WTC11 (cell line): ENCODE results near the gene NR5A1. TPM values are rescaled to one million over a fixed set of nuclear protein-coding genes. Genes with fewer than 3 reads are reported as not detected.
A peak's percentile ranks its signal among the peaks of the same experiment; 100 is the strongest.

Source experiments
- ATAC-seq: fragments of 200-7000 bp; cut with Tn5 transposase; 2 replicates; pipeline ENCODE4 v1.10.0; 2021; ENCODE audit warnings: mild to moderate bottlenecking, moderate library complexity
- CTCF ChIA-PET: fragments of 300-600 bp; sonication (Branson Sonifier 250); formaldehyde crosslinking; loops from one replicate; lab custom pipeline; 2021; ENCODE audit warnings: antibody characterized with exemption; lab: Charles Lee
- POLR2A ChIA-PET: fragments of 350-600 bp; sonication (Branson Sonifier 250); formaldehyde crosslinking; loops from one replicate; lab custom pipeline; 2021; ENCODE audit warnings: antibody characterized with exemption; lab: Charles Lee
- DNase-seq: peaks from one replicate; pipeline ENCODE4 v3.0.0; 2021; ENCODE audit warnings: low spot score
- H3K27ac Mint-ChIP-seq: 2 replicates; pipeline ENCODE4 v1.8.0; 2021; ENCODE audit warnings: mixed read lengths
- H3K27me3 Mint-ChIP-seq: 2 replicates; pipeline ENCODE4 v1.8.0; 2021; ENCODE audit warnings: low read depth, mild to moderate bottlenecking, moderate library complexity, mixed read lengths
- H3K36me3 Mint-ChIP-seq: 2 replicates; pipeline ENCODE4 v1.8.0; 2021; ENCODE audit warnings: mixed read lengths
- H3K4me1 Mint-ChIP-seq: 2 replicates; pipeline ENCODE4 v1.8.0; 2022; ENCODE audit warnings: mixed read lengths
- H3K4me3 Mint-ChIP-seq: 2 replicates; pipeline ENCODE4 v1.8.0; 2021; ENCODE audit warnings: mild to moderate bottlenecking, moderate library complexity, mixed read lengths
- H3K9me3 Mint-ChIP-seq: 2 replicates; pipeline ENCODE4 v1.8.0; 2021; ENCODE audit warnings: mixed read lengths
- ARID4B ChIP-seq: sonication (generic); formaldehyde crosslinking; IDR thresholded peaks from 2 replicates; pipeline ENCODE4 v1.8.0; 2023; ENCODE audit warnings: missing genetic modification reagents, mild to moderate bottlenecking, borderline replicate concordance
- ATF2 ChIP-seq: sonication (generic); formaldehyde crosslinking; IDR thresholded peaks from 2 replicates; pipeline ENCODE4 v1.8.1; 2022; ENCODE audit warnings: low read depth, missing genetic modification reagents, borderline replicate concordance
- CBFB ChIP-seq: sonication (generic); formaldehyde crosslinking; IDR thresholded peaks from 2 replicates; pipeline ENCODE4 v1.8.1; 2022; ENCODE audit warnings: mild to moderate bottlenecking, low read depth, missing genetic modification reagents
- CREM ChIP-seq: sonication (generic); formaldehyde crosslinking; IDR thresholded peaks from 2 replicates; pipeline ENCODE4 v1.8.1; 2022; ENCODE audit warnings: mild to moderate bottlenecking, missing genetic modification reagents, moderate library complexity
- EMX1 ChIP-seq: fragments of 250-450 bp; sonication (Bioruptor Pico); IDR thresholded peaks from 2 replicates; pipeline ENCODE4 v1.8.0; 2021; ENCODE audit warnings: mild to moderate bottlenecking
- ESRRA ChIP-seq: sonication (generic); formaldehyde crosslinking; IDR thresholded peaks from 2 replicates; pipeline ENCODE4 v1.8.1; 2022; ENCODE audit warnings: mild to moderate bottlenecking, missing genetic modification reagents, borderline replicate concordance
- HMGA2 ChIP-seq: fragments of 250-450 bp; sonication (Bioruptor Pico); IDR thresholded peaks from 2 replicates; pipeline ENCODE4 v1.4.0; 2021; ENCODE audit warnings: mild to moderate bottlenecking, moderate library complexity
- IRF2 ChIP-seq: sonication (generic); formaldehyde crosslinking; IDR thresholded peaks from 2 replicates; pipeline ENCODE4 v1.8.0; 2022; ENCODE audit warnings: low read depth, missing genetic modification reagents, borderline replicate concordance
- KAT7 ChIP-seq: sonication (generic); formaldehyde crosslinking; IDR thresholded peaks from 2 replicates; pipeline ENCODE4 v1.8.1; 2023; ENCODE audit warnings: missing genetic modification reagents, mild to moderate bottlenecking, borderline replicate concordance
- MXD4 ChIP-seq: fragments of 250-450 bp; sonication (Bioruptor Pico); IDR thresholded peaks from 2 replicates; pipeline ENCODE4 v1.8.0; 2021; ENCODE audit warnings: mild to moderate bottlenecking, moderate library complexity, borderline replicate concordance
- MYBL2 ChIP-seq: sonication (generic); formaldehyde crosslinking; IDR thresholded peaks from 2 replicates; pipeline ENCODE4 v1.8.1; 2023; ENCODE audit warnings: mild to moderate bottlenecking, moderate library complexity, missing genetic modification reagents
- NR3C1 ChIP-seq: sonication (generic); formaldehyde crosslinking; conservative IDR thresholded peaks from 2 replicates; pipeline ENCODE4 v1.8.1; 2023; ENCODE audit warnings: low read depth, mild to moderate bottlenecking, missing genetic modification reagents
- RELA ChIP-seq: sonication (generic); formaldehyde crosslinking; IDR thresholded peaks from 2 replicates; pipeline ENCODE4 v1.8.1; 2022; ENCODE audit warnings: missing genetic modification reagents, mild to moderate bottlenecking, borderline replicate concordance
- ZNF219 ChIP-seq: sonication (generic); formaldehyde crosslinking; IDR thresholded peaks from 2 replicates; pipeline ENCODE4 v1.8.0; 2023; ENCODE audit warnings: missing genetic modification reagents, mild to moderate bottlenecking, borderline replicate concordance
- ZNF232 ChIP-seq: sonication (generic); formaldehyde crosslinking; IDR thresholded peaks from 2 replicates; pipeline ENCODE4 v1.8.0; 2022; ENCODE audit warnings: mild to moderate bottlenecking, missing genetic modification reagents
- ZNF416 ChIP-seq: fragments of 250-450 bp; sonication (Bioruptor Pico); IDR thresholded peaks from 2 replicates; pipeline ENCODE4 v1.9.0; 2021; ENCODE audit warnings: mild to moderate bottlenecking, inconsistent platforms
- total RNA-seq: library from RNA; stranded (reverse); gene quantifications from 3 replicates; pipeline ENCODE4 v1.2.3, GENCODE V29; 2021
- TF ChIP-seq, protein P1 (sequence below): sonication (generic); formaldehyde crosslinking; conservative IDR thresholded peaks from 2 replicates; pipeline ENCODE4 v1.8.1; 2022; ENCODE audit warnings: mild to moderate bottlenecking, missing genetic modification reagents
- TF ChIP-seq, protein P2 (sequence below): sonication (generic); formaldehyde crosslinking; IDR thresholded peaks from 2 replicates; pipeline ENCODE4 v1.8.1; 2023; ENCODE audit warnings: mild to moderate bottlenecking, missing genetic modification reagents, borderline replicate concordance

NR5A1 gene
- total RNA-seq, 1 experiment from 2014 or later = 0.77 TPM

DNA sequence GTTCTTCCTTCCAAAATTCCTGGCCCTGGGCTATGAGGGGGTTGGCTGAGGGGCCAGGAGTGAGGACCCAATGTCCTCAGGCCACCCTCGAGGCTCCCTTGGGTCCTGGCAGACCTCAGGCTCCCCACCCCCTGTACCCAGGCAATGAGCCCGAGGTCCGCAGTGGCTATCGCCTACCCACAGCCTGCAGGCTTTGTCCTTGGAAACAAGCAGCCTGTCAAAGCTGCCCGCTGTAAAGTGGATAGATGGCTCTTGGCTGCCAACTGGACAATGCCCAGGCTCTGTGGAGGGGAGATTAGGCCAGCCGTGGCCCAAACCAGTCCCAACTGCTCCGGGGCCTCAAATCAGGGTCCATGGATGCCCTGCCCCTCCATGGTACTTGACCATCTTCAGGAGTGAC, 59.2 kb downstream of the NR5A1 start:
- CTCF ChIA-PET = interaction anchor here (1.2 kb wide), 1 partner anchor 30 kb away, joined by 3 read pairs; no protein-coding TSS in a partner anchor
- POLR2A ChIA-PET = no interaction called here
- Mint-ChIP-seq H3K27me3 (peaks cover 32% of the 10 kb centered on the region), H3K4me3 (no peak overlapping the region), H3K9me3 (peaks cover 4% of the 10 kb centered on the region), H3K27ac (no peak overlapping the region), H3K4me1 (peaks cover 17% of the 10 kb centered on the region), H3K36me3 (no peaks in the 10 kb centered on the region)
- no peak for TF ChIP-seq CBFB (CRISPR knock-in tag)
- no peak for TF ChIP-seq ZNF219 (CRISPR knock-in tag)
- no peak for TF ChIP-seq EMX1
- TF ChIP-seq IRF2 = no peak
- TF ChIP-seq NR3C1 = no peak
- TF ChIP-seq, protein P1, sequence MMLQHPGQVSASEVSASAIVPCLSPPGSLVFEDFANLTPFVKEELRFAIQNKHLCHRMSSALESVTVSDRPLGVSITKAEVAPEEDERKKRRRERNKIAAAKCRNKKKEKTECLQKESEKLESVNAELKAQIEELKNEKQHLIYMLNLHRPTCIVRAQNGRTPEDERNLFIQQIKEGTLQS (CRISPR knock-in tag) = no peak
- no peak for TF ChIP-seq RELA
- TF ChIP-seq MYBL2 (CRISPR knock-in tag) = no peak
- TF ChIP-seq, protein P2, sequence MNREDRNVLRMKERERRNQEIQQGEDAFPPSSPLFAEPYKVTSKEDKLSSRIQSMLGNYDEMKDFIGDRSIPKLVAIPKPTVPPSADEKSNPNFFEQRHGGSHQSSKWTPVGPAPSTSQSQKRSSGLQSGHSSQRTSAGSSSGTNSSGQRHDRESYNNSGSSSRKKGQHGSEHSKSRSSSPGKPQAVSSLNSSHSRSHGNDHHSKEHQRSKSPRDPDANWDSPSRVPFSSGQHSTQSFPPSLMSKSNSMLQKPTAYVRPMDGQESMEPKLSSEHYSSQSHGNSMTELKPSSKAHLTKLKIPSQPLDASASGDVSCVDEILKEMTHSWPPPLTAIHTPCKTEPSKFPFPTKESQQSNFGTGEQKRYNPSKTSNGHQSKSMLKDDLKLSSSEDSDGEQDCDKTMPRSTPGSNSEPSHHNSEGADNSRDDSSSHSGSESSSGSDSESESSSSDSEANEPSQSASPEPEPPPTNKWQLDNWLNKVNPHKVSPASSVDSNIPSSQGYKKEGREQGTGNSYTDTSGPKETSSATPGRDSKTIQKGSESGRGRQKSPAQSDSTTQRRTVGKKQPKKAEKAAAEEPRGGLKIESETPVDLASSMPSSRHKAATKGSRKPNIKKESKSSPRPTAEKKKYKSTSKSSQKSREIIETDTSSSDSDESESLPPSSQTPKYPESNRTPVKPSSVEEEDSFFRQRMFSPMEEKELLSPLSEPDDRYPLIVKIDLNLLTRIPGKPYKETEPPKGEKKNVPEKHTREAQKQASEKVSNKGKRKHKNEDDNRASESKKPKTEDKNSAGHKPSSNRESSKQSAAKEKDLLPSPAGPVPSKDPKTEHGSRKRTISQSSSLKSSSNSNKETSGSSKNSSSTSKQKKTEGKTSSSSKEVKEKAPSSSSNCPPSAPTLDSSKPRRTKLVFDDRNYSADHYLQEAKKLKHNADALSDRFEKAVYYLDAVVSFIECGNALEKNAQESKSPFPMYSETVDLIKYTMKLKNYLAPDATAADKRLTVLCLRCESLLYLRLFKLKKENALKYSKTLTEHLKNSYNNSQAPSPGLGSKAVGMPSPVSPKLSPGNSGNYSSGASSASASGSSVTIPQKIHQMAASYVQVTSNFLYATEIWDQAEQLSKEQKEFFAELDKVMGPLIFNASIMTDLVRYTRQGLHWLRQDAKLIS (CRISPR knock-in tag) = no peak
- TF ChIP-seq CREM (CRISPR knock-in tag) = no peak
- TF ChIP-seq ZNF232 = no peak
- no peak for TF ChIP-seq ESRRA (CRISPR knock-in tag)
- ATAC-seq (no peak), DNase-seq (no peak)

DNA sequence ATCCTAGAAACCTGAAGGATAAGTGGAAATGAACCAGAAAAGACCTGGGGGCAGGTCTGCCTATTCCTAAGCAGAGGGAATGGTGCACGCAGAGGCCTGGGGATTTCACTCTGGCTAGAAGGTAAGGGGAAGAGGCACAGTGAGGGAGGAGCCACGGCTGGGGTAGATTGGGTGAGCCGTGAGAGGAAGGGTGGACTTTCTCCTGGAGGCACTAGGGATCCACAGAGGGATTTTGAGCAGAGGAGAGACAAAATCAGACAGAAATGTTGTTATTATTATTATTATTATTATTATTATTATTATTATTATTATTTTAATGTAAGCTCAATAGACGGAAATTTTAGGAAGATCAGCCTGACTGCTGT, 59.9 kb downstream of the NR5A1 start:
- peaks cover 17% of the 10 kb centered on the region for H3K4me1 Mint-ChIP-seq
- ChIA-PET POLR2A (no interaction called here), CTCF (no interaction called here)
- DNase-seq (no peak), ATAC-seq (no peak)
- TF ChIP-seq ATF2 = no peak
- TF ChIP-seq HMGA2 (CRISPR knock-in tag) = peak; percentile 68
- TF ChIP-seq, protein P1 (CRISPR knock-in tag) = no peak
- peaks cover 4% of the 10 kb centered on the region for H3K9me3 Mint-ChIP-seq
- H3K27me3 Mint-ChIP-seq = peaks cover 27% of the 10 kb centered on the region
- no peak overlapping the region for H3K27ac Mint-ChIP-seq
- H3K36me3 Mint-ChIP-seq = no peaks in the 10 kb centered on the region
- no peak overlapping the region for H3K4me3 Mint-ChIP-seq

- ChIA-PET POLR2A (no interaction called here), CTCF (interaction anchor here (0.5 to 1.2 kb wide), 3 partner anchors 30 to 194 kb away, joined by 3 to 4 read pairs (median 3); no protein-coding TSS in a partner anchor)
- DNase-seq = no peak
- Mint-ChIP-seq H3K36me3 (no peaks in the 10 kb centered on the region), H3K27ac (no peak overlapping the region), H3K9me3 (peaks cover 10% of the 10 kb centered on the region), H3K4me3 (no peak overlapping the region), H3K27me3 (peaks cover 17% of the 10 kb centered on the region)
- ATAC-seq = no peak
- TF ChIP-seq ARID4B (CRISPR knock-in tag) = no peak
- TF ChIP-seq ESRRA (CRISPR knock-in tag) = no peak
- no peak for TF ChIP-seq KAT7 (CRISPR knock-in tag)
- no peak for TF ChIP-seq ZNF416
- TF ChIP-seq MXD4 (CRISPR knock-in tag) = no peak
- TF ChIP-seq, all 79 proteins: peak for 0
- no peaks in the 10 kb centered on the region for H3K4me1 Mint-ChIP-seq
These were observed 63.0 kb downstream of the NR5A1 start for GRCh38 chr9:124444166-124444565.
